CD4-positive, alpha-beta T cell treated with Interleukin-4 for 1 hour (primary cell): ENCODE data around the gene CYB5R4.
"Not testable (repeated sequence)": the region's sequence is repeated elsewhere in the genome, so short reads cannot be mapped to it uniquely, and the experiment has no call there.

Source experiments
- DNase-seq, 2 donors: peaks; one replicate each; pipeline ENCODE4 v3.0.0-alpha.2; 2020 to 2022

The CYB5R4 gene

DNA sequence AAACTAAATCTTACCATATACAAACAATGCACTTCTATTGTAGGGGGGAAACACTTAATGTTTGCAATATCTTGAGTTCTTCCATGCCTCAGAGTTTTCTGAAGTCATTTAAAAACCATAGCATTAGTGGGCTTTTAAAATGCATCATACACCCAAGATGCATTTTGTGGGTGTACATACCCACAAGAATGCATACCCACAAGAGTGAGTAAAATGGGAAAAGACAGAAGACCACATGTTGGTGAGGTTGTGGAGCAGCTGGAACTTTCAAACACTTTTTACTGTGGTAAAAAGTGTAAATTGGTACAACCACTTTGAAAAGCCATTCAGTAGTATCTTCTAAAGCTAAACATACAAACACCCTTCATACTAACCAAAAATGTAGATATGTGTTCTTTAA lies 57.5 kb downstream of the CYB5R4 start:
- DNase-seq, result no peak

- DNase-seq, result no peak
These were observed 60.5 kb downstream of the CYB5R4 start for GRCh38 chr6:83920017-83920416.

- no peak for DNase-seq
These were observed 61.8 kb downstream of the CYB5R4 start for GRCh38 chr6:83921315-83921714.

DNA sequence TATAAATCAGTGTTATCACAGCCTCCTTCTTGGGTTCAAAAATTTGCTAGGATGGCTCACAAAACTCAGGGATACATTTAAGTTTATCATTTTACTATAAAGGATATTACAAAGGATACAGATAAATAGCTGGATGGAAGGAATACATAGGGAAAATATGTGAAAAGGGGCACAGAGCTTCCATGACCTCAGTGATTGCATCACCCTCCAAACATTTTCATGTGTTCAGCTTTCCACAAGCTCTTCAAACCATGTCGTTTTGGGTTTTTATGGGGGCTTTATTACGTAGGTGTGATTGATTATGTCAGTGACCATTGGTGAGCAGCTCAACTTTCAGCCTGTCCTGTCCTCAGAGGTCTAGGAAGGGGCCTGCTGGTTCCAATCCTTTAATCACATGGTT lies 68.0 kb downstream of the CYB5R4 start:
- no peak for DNase-seq

DNA sequence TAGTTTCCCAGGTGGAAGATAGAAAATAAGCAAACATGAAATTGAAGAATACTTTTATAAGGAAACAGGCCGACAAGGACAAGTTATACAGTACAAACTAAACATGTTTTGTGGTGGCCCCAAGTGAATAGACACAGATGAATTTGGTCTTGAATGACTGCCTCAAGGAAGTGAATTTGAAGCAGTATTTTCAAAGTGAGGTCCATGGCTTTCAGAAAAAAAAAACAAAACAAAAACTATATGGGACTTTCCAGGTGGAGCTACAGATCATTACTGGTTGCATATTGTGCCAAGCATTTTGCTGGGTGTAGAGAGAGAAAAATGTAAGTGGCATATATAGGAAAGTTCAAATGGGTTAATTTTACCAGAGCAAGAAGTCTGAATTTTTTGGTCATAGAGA lies 68.8 kb downstream of the CYB5R4 start:
- DNase-seq, result no peak

GRCh38 chr6:83946201-83946833 lies 86.8 kb downstream of the CYB5R4 start:
- not testable (repeated sequence) for DNase-seq

- DNase-seq, result not testable (repeated sequence)
These were observed 88.5 kb downstream of the CYB5R4 start for GRCh38 chr6:83947983-83948382.

- DNase-seq, result no peak
These were observed 89.4 kb downstream of the CYB5R4 start for GRCh38 chr6:83948851-83949250.

GRCh38 chr6:83951423-83951822 lies 91.9 kb downstream of the CYB5R4 start:
- DNase-seq, result not testable (repeated sequence)

DNA sequence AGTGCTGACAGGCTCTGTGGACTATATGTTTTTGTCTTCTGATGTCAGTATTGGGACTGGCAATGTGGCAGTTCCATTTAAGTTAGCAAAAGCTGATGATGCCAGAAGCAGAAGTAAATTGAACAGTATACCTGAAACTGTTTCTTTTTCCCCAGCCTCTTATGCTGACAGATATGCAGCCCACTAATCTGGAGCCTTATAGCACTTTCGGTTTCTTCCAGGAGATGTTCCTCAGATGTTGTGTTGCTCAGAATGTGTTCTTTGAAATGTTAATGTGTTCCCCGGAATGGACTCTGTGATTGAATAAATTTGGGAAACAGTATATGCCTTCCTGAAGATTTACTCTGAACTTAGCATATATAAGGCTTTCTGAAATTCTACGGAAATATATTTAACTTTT lies 93.3 kb downstream of the CYB5R4 start:
- no peak for DNase-seq

GRCh38 chr6:83954371-83954770 lies 94.9 kb downstream of the CYB5R4 start:
- DNase-seq, result no peak

DNA sequence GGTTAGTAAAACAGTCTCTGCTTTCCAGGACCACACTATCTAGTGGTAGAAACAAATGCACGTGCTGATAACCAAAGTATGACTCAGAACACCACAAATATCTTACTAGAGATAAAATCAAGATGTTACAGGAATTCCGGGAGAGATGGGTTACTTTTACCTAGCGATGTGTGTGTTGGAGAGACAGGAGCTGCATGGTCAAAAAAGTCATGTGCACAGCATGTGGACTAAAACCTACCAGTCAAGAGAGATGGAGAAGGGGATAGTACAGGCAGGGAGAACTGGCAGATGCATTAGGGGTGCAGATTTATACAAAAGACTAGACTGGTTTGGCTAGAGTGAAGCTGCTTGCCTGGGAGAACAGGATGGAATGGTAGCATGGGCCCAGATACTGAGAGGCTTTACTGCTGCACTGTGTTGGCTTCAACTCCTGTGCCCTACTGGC lies 98.8 kb downstream of the CYB5R4 start:
- no peak for DNase-seq

GRCh38 chr6:83960664-83961063 lies 101.2 kb downstream of the CYB5R4 start:
- no peak for DNase-seq

- no peak for DNase-seq
These were observed 103.1 kb downstream of the CYB5R4 start for GRCh38 chr6:83962582-83962981.

GRCh38 chr6:83966539-83966938 lies 107.0 kb downstream of the CYB5R4 start:
- no peak for DNase-seq

DNA sequence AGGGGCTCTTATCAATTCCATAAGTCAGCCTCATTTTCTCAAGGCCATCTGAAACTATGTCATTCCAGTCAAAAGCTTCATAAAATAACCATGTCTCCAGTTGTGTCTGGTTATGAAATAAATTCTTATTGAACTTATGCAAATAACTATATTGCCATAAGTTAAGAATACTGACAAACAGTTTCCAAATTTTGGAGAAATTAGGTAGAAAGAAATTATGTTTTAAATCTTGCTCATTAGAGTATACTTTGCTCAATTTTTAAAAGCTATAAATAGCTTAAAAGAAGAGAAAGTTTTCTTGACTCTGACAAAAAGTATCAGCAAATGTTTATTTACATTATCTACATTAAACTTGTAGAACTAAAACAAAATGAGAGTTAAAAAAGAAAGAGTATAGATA lies 111.1 kb downstream of the CYB5R4 start:
- DNase-seq, result no peak

GRCh38 chr6:83974409-83975050 lies 115.0 kb downstream of the CYB5R4 start:
- no peak for DNase-seq

DNA sequence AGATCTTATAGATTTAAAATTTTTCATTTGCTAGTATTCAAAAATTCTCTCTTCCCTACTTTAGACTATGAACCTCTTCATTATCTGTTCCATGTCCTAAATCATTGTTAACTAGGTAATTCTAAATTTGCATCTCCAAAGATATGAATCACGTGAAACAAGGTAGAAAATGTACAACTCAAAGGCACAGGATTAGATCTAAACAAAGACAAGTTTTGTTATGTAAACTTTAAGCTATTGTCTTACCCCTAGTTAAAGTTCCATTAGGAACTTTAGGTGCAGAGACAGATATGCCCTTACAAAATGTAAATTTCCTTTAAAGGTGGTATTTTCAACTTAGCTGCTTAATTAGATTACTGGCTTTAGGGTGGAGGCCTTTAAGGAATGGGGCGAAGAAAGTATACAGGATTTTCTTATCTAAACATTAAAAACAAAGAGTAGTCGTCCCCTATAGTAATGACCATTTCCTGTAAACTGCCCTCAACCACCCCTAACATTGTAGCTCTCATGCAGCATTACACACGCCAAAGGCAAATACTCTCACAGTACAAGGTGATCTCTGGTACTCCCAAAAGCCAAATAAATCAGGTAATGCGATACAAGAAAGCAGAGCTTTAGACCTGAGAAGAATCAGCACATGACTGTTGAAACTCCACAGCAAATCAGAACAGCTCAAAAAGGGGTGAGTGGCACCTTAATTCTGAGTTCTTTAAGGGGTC lies 116.7 kb downstream of the CYB5R4 start:
- DNase-seq, result no peak

DNA sequence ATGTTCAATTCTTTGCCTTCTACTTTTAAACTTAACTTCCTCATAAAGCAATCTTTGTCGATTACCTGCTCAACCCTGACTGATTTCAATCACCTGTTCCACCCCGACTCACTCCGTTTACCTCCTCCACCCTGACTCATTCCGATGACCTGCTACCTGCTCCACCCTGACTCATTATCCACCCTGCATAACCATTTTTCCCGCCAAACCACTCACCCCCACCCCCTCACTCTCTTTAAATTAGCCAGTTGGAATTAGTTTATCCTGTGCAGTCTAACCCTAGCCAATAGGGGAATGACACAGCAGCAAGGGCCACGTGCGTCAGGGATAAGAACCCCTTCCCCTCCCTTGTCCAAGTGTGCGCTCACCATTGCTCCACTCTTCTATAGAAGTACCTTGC lies 117.4 kb downstream of the CYB5R4 start:
- DNase-seq, result no peak

- DNase-seq, result no peak
These were observed 118.8 kb downstream of the CYB5R4 start for GRCh38 chr6:83978324-83978734.

- DNase-seq, result no peak
These were observed 119.5 kb downstream of the CYB5R4 start for GRCh38 chr6:83978997-83979396.

GRCh38 chr6:83984411-83984810 lies 124.9 kb downstream of the CYB5R4 start:
- DNase-seq, result no peak

DNA sequence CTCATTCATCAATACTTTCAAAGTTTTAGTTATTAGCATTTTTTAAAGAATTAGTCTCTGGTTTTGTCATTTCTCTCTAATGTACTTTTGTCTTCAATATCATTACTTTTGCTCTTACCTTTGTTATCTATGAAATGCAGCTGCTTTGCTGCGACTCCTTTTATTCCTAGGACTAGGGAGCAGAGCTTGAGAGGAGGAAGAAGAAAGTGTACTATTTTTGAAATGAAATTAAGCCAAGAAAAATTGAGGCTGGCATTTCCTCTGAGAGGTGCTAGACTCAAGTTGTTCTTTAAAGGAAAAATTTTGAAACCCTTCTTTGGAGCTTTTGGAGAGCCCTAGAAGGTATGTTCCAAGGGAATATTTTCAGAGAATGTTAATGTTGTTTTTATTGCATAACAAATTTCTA lies 125.8 kb downstream of the CYB5R4 start:
- DNase-seq, result no peak

GRCh38 chr6:83985715-83986114 lies 126.2 kb downstream of the CYB5R4 start:
- DNase-seq, result no peak
